Testis (tissue), 2 donors: ENCODE data around the gene TBC1D5.

Experiments
- POLR2A ChIP-seq: fragments of 450-650 bp; IDR thresholded peaks from one replicate; pipeline ENCODE4 v1.6.1; 2017; ENCODE audit warnings: antibody characterized with exemption, mild to moderate bottlenecking, moderate library complexity
- TF ChIP-seq, protein P1 (sequence below), 3 experiments: fragments of 450-650 bp in 2 of 3; fragments of 200-600 bp in 1 of 3; sonication (generic) in 1 of 3; IDR thresholded peaks; one replicate each; pipeline ENCODE4 v1.5.1; 2016 to 2019; ENCODE audit warnings: antibody characterized with exemption in 3 of 3, mild to moderate bottlenecking in 2 of 3, moderate library complexity in 1 of 3

DNA sequence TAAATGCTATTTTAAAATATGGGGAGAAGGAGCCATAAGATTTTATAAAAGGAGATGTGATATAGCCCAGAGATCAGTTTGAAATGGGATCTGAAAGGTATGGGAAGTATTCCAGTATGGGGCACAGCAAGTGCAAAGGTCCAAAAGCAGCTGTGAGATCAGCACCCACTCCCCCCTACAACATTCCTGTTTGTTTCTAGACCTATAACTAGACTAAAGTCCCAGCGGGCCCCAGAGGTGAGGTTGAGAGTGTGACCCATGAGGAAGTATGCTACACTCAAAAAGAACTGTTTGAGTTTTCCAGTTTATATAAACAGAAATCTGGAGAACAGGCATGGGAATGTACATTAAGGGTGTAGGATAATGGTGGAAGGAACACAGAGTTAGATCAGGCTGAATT is 152.5 kb downstream of the TBC1D5 start:
- TF ChIP-seq, protein P1, sequence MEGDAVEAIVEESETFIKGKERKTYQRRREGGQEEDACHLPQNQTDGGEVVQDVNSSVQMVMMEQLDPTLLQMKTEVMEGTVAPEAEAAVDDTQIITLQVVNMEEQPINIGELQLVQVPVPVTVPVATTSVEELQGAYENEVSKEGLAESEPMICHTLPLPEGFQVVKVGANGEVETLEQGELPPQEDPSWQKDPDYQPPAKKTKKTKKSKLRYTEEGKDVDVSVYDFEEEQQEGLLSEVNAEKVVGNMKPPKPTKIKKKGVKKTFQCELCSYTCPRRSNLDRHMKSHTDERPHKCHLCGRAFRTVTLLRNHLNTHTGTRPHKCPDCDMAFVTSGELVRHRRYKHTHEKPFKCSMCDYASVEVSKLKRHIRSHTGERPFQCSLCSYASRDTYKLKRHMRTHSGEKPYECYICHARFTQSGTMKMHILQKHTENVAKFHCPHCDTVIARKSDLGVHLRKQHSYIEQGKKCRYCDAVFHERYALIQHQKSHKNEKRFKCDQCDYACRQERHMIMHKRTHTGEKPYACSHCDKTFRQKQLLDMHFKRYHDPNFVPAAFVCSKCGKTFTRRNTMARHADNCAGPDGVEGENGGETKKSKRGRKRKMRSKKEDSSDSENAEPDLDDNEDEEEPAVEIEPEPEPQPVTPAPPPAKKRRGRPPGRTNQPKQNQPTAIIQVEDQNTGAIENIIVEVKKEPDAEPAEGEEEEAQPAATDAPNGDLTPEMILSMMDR (IDR thresholded peaks at IDR 0.05): no peak
- TF ChIP-seq POLR2A: no peak
